Coronary artery (tissue), 2 donors: ENCODE measurements around the gene TMCO6.
"Not testable (repeated sequence)": the region's sequence is repeated elsewhere in the genome, so short reads cannot be mapped to it uniquely, and the experiment has no call there.

ENCODE experiments used
- DNase-seq: peaks from one replicate; pipeline ENCODE4 v3.0.0-alpha.2; 2017; ENCODE audit warnings: low spot score
- H3K27ac ChIP-seq, 2 donors: fragments of 200-600 bp; sonication (generic); one replicate each; pipeline ENCODE4 v1.5.1; 2016 to 2019
- H3K4me3 ChIP-seq: fragments of 200-600 bp; sonication (generic); 2 replicates; pipeline ENCODE4 v1.5.1; 2016; ENCODE audit warnings: mild to moderate bottlenecking, moderate library complexity
- CTCF ChIP-seq: fragments of 200-600 bp; sonication (generic); IDR thresholded peaks from one replicate; pipeline ENCODE4 v1.5.1; 2019; ENCODE audit warnings: antibody characterized with exemption

Gene TMCO6

GRCh38 chr5:140635291-140636257 lies 3.7 kb upstream of the TMCO6 start:
- no peak for TF ChIP-seq CTCF
- Histone ChIP-seq H3K27ac (no peak overlapping the region), H3K4me3 (no peak overlapping the region)
- no peak for DNase-seq

- no peak for DNase-seq
- H3K4me3 ChIP-seq = no peak overlapping the region
- no peak overlapping the region for H3K27ac ChIP-seq
- TF ChIP-seq CTCF = no peak
These were observed 1.7 kb upstream of the TMCO6 start for GRCh38 chr5:140637371-140638100.

- Histone ChIP-seq H3K4me3 (peak overlapping the region; percentile 81), H3K27ac (peak overlapping the region; percentile 81 to 88)
- not testable (repeated sequence) for DNase-seq
These were observed 428 bp upstream of the TMCO6 start for GRCh38 chr5:140638898-140639147.

GRCh38 chr5:140641716-140642115 lies 2.5 kb downstream of the TMCO6 start:
- Histone ChIP-seq H3K27ac (no peak overlapping the region), H3K4me3 (no peak overlapping the region)
- no peak for TF ChIP-seq CTCF
- DNase-seq = no peak

GRCh38 chr5:140642718-140643117 lies 3.5 kb downstream of the TMCO6 start:
- H3K27ac ChIP-seq = no peak overlapping the region
- no peak for DNase-seq
- no peak for TF ChIP-seq CTCF
- no peak overlapping the region for H3K4me3 ChIP-seq

GRCh38 chr5:140647042-140647419 lies 7.8 kb downstream of the TMCO6 start:
- peak overlapping the region; percentile 79 to 96 for H3K27ac ChIP-seq
- TF ChIP-seq CTCF = no peak
- no peak for DNase-seq
- peak overlapping the region; percentile 98 for H3K4me3 ChIP-seq

- no peak for DNase-seq
- H3K27ac ChIP-seq = no peak overlapping the region
- TF ChIP-seq CTCF = no peak
These were observed 19.6 kb downstream of the TMCO6 start for GRCh38 chr5:140658870-140659269.

GRCh38 chr5:140660371-140660770 lies 21.1 kb downstream of the TMCO6 start:
- not testable (repeated sequence) for DNase-seq, H3K27ac ChIP-seq, H3K4me3 ChIP-seq

More at GRCh38 chr5:140658870-140659269, 19.6 kb downstream of the TMCO6 start:
- H3K4me3 ChIP-seq = no peak overlapping the region
